ENCODE results near the gene KIF5C. TPM values are rescaled to one million over a fixed set of nuclear protein-coding genes. Genes with fewer than 3 reads are reported as not detected.
A peak's percentile ranks its signal among the peaks of the same experiment; 100 is the strongest.

The KIF5C gene
- total RNA-seq, 1 experiment from 2014 or later: 1.5 TPM

GRCh38 chr2:148922776-148923475, 47.9 kb downstream of the KIF5C start:
- Histone ChIP-seq H3K36me3 (ENCODE audit: control insufficient read depth, insufficient read depth, low read length) (no peaks in the 10 kb centered on the region), H3K4me1 (no peaks in the 10 kb centered on the region), H3K27me3 (replicated peaks; ENCODE audit: control insufficient read depth, insufficient read depth, low read length) (no peaks in the 10 kb centered on the region), H3K4me3 (ENCODE audit: low read depth, low read length) (no peak overlapping the region), H3K9me3 (peaks cover 12% of the 10 kb centered on the region; the same call in 1 of the 2 replicates)
- TF ChIP-seq CTCF (IDR thresholded peaks at IDR 0.05; ENCODE audit: insufficient read depth in 1 of 2, low read depth in 1 of 2, low read length in 1 of 2, severe bottlenecking in 1 of 2, unreplicated experiment in 1 of 2): no peak
- H3K27me3 Mint-ChIP-seq (ENCODE audit: insufficient read depth, unreplicated experiment): no peaks in the 10 kb centered on the region
- ChIA-PET POLR2A (no interaction called here), CTCF (interaction anchor here (0.6 kb wide), 1 partner anchor 40 kb away, joined by 3 read pairs; no protein-coding TSS in a partner anchor)
- H3K9me3 Mint-ChIP-seq (ENCODE audit: unreplicated experiment): peaks cover 15% of the 10 kb centered on the region
- BruUV-seq (replicated peaks): no TSS peak
- no peak overlapping the region for H3K4me3 Mint-ChIP-seq (ENCODE audit: unreplicated experiment)
- no peak overlapping the region for H3K27ac Mint-ChIP-seq (ENCODE audit: unreplicated experiment)
- DNase-seq: no peak
- no peaks in the 10 kb centered on the region for H3K36me3 Mint-ChIP-seq (ENCODE audit: insufficient read depth, unreplicated experiment)
- peaks cover 6% of the 10 kb centered on the region for H3K4me1 Mint-ChIP-seq (ENCODE audit: low read depth, unreplicated experiment)
- intact Hi-C loops (cut with micrococcal nuclease; ENCODE audit: unreplicated experiment): no loop called here

GRCh38 chr2:148924514-148925178, 49.6 kb downstream of the KIF5C start:
- H3K4me1 Mint-ChIP-seq (ENCODE audit: low read depth, unreplicated experiment): peaks cover 6% of the 10 kb centered on the region
- no peaks in the 10 kb centered on the region for H3K4me1 ChIP-seq
- intact Hi-C loops (cut with micrococcal nuclease; ENCODE audit: unreplicated experiment): no loop called here
- no peaks in the 10 kb centered on the region for H3K36me3 ChIP-seq (ENCODE audit: control insufficient read depth, insufficient read depth, low read length)
- H3K27ac Mint-ChIP-seq (ENCODE audit: unreplicated experiment): no peak overlapping the region
- DNase-seq: no peak
- TF ChIP-seq CTCF (IDR thresholded peaks at IDR 0.05; ENCODE audit: insufficient read depth in 1 of 2, low read depth in 1 of 2, low read length in 1 of 2, severe bottlenecking in 1 of 2, unreplicated experiment in 1 of 2): no peak
- CTCF ChIA-PET: no interaction called here
- POLR2A ChIA-PET: no interaction called here
- no peaks in the 10 kb centered on the region for H3K9me3 Mint-ChIP-seq (ENCODE audit: unreplicated experiment)
- H3K9me3 ChIP-seq: no peaks in the 10 kb centered on the region
- no peak overlapping the region for H3K4me3 Mint-ChIP-seq (ENCODE audit: unreplicated experiment)
- no peaks in the 10 kb centered on the region for H3K36me3 Mint-ChIP-seq (ENCODE audit: insufficient read depth, unreplicated experiment)
- H3K27me3 Mint-ChIP-seq (ENCODE audit: insufficient read depth, unreplicated experiment): no peaks in the 10 kb centered on the region
- no peak overlapping the region for H3K4me3 ChIP-seq (ENCODE audit: low read depth, low read length)
- H3K27me3 ChIP-seq (replicated peaks; ENCODE audit: control insufficient read depth, insufficient read depth, low read length): no peaks in the 10 kb centered on the region
- no TSS peak for BruUV-seq (replicated peaks)

GRCh38 chr2:148926291-148926961, 51.4 kb downstream of the KIF5C start:
- Mint-ChIP-seq H3K9me3 (ENCODE audit: unreplicated experiment) (no peaks in the 10 kb centered on the region), H3K27me3 (ENCODE audit: insufficient read depth, unreplicated experiment) (no peaks in the 10 kb centered on the region), H3K4me3 (ENCODE audit: unreplicated experiment) (peak overlapping the region; percentile 25), H3K27ac (ENCODE audit: unreplicated experiment) (no peak overlapping the region), H3K4me1 (ENCODE audit: low read depth, unreplicated experiment) (peaks cover 6% of the 10 kb centered on the region), H3K36me3 (ENCODE audit: insufficient read depth, unreplicated experiment) (no peaks in the 10 kb centered on the region)
- DNase-seq: peak in 1 of 2 experiments; percentile 53
- no peaks in the 10 kb centered on the region for H3K27me3 ChIP-seq (replicated peaks; ENCODE audit: control insufficient read depth, insufficient read depth, low read length)
- POLR2A ChIA-PET: no interaction called here
- H3K4me3 ChIP-seq (ENCODE audit: low read depth, low read length): no peak overlapping the region
- CTCF ChIA-PET: interaction anchor here (0.7 to 1.2 kb wide), 3 partner anchors 20 to 128 kb away, joined by 3 to 7 read pairs (median 3); no protein-coding TSS in a partner anchor
- no peaks in the 10 kb centered on the region for H3K9me3 ChIP-seq
- no peaks in the 10 kb centered on the region for H3K36me3 ChIP-seq (ENCODE audit: control insufficient read depth, insufficient read depth, low read length)
- no TSS peak for BruUV-seq (replicated peaks)
- peak; percentile 72 to 78 for TF ChIP-seq CTCF (IDR thresholded peaks at IDR 0.05; ENCODE audit: insufficient read depth in 1 of 2, low read depth in 1 of 2, low read length in 1 of 2, severe bottlenecking in 1 of 2, unreplicated experiment in 1 of 2)
- no peaks in the 10 kb centered on the region for H3K4me1 ChIP-seq
- intact Hi-C loops (cut with micrococcal nuclease; ENCODE audit: unreplicated experiment): loop anchor here (1.0 kb wide), 1 partner anchor 64 kb away; no protein-coding TSS in a partner anchor

All from Caco-2 (cell line).